HG03439 (cell line): Measurements from ENCODE around the gene CDC42EP3.

ENCODE experiments used
- ATAC-seq: cut with Tn5 transposase; IDR thresholded peaks from one replicate; pipeline ENCODE4 v1.9.1; 2021; ENCODE audit warnings: mild to moderate bottlenecking, moderate library complexity; ENCODE audit not compliant: unreplicated experiment

The CDC42EP3 gene

GRCh38 chr2:37619959-37620300, 51.5 kb downstream of the CDC42EP3 start:
- ATAC-seq: no peak

DNA sequence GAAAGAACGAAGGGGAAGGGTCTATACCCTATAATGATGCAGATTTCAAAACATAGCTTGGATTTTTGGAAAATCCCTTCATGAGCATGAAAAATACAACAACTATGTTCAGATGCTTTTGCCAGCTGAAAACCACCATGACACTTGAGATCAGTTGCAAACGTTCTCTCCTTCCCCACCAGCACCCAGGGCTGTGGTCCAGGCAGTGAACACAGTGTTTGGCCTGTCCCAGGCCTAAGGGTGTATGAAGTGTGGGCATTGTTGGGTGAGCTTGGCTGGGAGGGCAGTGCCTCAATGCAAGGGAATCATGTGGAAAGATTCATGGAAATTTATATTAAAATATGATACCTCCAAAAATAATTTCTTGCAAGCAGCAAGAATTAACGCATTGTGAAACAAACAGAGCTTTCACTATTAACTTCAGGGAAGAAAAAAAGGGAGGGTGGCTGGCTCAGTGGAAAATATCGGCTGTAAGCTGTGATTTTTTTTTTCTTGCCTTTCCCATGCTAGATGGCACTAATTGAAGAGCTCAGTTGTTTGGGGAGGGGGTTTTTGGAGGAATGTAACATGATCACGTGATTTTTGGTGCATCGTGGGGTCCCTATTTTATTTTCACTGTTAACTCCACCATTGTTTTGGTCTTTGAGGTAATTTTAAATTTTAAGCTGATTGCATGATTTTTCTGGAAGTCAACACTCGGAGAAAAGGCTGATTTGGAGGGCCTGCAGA, 52.0 kb downstream of the CDC42EP3 start:
- no peak for ATAC-seq

GRCh38 chr2:37618326-37618725, 53.1 kb downstream of the CDC42EP3 start:
- no peak for ATAC-seq

GRCh38 chr2:37617119-37617892, 54.1 kb downstream of the CDC42EP3 start:
- ATAC-seq: peak; percentile 16

GRCh38 chr2:37616677-37617005, 54.8 kb downstream of the CDC42EP3 start:
- peak; percentile 57 for ATAC-seq

DNA sequence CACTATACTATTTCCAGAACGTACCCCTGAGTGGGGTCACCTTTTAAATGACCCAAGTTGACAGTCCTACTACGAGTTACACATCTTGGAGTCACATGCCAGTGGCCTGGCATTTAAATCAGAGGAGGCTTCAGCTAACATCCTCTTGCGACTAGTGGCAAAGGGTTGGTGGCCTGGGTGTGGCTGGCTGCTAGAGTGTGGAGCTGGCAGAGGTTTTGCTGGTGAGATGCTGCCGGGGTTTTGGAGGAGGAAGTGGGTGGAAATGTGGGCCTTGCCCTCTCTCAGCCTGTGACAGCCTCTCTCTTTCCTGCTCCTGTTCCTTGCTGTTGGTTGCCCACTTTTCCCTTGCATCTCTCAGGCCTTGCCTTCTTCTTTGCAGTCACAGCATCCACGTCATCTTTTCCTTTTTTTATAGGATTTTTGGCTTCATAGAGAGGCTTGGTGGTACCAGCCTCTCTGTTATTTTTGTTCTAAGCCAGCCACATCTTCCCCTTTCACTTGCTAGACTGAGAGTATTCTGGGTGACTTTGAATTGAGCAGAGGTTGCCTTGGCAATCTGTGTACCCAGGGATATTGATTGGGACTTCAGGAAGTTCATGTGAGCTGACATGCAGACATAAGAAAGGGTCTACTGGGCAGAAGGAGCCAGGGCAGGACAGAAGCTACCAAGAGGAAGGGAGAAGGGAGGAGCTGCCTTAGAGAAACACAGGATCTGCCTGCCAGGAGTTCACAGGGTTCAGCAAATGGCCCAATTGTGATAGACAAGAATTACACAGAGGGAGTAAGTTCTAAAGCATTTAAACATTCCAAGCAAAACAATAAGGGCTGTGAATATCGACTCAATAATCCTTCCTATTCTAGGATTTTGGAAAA, 55.4 kb downstream of the CDC42EP3 start:
- ATAC-seq: no peak

DNA sequence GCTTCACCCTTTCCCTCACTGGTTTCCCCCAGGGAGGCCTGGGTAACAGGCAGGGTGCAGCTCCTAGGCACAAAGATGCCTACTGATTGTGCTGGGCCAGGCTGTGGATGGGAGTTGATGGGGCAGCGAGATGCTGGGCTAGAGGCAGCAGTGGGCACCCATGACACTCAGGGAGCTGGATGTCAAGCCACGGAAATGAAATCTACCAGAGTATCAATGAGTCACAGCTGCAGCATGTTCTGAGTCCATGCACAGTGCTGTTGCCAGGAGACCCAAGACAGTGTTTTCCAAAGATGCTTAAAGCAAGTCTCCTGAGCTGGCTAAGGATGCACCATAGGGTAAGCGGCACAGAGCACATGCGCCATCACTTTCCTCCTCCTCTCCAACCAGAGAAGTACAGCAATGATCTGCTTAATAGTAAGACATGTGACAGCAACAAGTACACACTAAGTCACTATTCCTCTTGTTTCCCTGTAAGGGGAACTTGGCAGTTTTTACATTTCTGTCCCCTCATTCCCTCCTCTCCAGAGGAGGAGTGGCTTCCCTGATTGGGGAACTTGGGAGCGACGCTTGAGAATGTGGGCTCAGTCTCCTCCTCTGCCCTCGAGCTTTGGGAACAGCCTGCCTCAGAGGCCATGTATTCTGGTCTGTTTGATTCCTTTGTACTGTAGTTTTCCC, 57.2 kb downstream of the CDC42EP3 start:
- no peak for ATAC-seq

- no peak for ATAC-seq
Observed at GRCh38 chr2:37612382-37612781, 59.1 kb downstream of the CDC42EP3 start.

- no peak for ATAC-seq
Observed at GRCh38 chr2:37610638-37611289, 60.7 kb downstream of the CDC42EP3 start.

GRCh38 chr2:37609782-37610181, 61.7 kb downstream of the CDC42EP3 start:
- ATAC-seq: no peak

DNA sequence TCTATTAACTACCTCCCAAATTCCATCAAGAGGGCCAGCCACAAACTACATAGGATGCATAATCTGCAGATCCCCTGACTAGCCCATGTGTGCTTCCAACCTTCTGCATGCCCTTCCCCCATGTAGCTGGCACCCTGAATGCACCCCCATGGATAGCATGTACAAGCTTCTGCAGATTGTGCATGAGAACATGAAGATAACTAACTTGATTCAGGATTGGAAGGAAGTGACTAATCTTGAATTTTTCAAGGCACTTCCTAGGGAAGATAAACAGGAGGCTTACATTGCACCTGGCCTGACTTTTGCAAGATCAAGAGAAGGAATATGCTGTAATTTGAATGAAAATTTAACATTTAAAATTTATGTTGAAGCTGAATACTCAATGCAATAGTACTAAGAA, 66.7 kb downstream of the CDC42EP3 start:
- ATAC-seq: no peak

- ATAC-seq: no peak
Observed at GRCh38 chr2:37602702-37603101, 68.7 kb downstream of the CDC42EP3 start.

GRCh38 chr2:37602040-37602439, 69.4 kb downstream of the CDC42EP3 start:
- no peak for ATAC-seq

DNA sequence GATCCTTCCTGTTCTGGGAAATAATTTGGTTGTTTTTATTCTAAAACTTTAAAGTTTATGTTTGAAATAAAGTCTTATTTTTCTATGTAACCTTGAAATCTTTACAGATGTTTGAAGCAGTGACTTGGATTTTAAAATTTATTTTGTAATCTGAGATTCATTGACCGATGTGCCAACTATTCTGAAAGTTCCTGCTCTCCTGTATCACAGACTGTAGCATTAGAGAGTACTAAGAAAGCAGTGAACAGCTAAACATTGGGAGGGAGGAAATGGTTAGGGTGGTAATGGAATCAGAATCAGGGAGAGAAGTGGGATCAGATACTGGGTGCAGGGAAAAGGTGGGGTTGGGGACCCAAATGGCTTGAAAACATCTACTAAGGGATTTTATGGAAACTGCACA, 69.9 kb downstream of the CDC42EP3 start:
- ATAC-seq: no peak

- ATAC-seq: no peak
Observed at GRCh38 chr2:37600735-37601134, 70.7 kb downstream of the CDC42EP3 start.

DNA sequence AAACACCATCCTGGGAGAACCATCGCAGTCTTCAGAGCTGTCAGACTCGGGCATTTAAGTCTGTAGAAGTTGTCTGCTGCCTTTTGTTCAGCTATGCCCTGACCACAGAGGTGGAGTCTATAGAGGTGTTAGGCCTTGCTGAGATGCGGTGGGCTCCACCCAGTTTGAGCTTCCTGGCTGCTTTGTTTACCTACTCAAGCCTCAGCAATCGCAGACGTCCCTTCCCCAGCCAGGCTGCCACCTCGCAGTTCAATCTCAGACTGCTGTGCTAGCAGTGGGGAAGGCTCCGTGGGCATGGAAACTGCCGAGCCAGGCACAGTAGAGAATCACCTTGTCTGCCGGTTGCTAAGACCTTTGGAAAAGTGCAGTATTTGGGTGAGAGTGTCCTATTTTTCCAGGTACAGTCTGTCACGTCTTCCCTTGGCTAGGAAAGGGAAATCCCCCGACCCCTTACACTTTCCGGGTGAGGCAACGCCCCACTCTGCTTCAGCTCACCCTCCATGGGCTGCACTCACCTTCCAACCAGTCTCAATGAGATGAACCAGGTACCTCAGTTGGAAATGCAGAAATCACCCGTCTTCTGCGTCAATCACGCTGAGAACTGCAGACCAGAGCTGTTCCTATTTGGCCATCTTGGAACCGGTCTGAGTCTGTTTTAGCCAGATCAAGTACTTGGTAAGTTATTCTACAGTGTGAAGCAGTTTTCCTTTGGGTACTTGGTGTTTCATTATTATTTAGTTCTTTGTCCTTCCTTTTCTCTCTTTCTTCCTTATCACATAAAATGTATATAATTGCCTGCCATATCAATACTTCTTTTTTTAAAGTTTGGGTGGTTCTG, 71.5 kb downstream of the CDC42EP3 start:
- no peak for ATAC-seq

- no peak for ATAC-seq
Observed at GRCh38 chr2:37593694-37594093, 77.7 kb downstream of the CDC42EP3 start.

DNA sequence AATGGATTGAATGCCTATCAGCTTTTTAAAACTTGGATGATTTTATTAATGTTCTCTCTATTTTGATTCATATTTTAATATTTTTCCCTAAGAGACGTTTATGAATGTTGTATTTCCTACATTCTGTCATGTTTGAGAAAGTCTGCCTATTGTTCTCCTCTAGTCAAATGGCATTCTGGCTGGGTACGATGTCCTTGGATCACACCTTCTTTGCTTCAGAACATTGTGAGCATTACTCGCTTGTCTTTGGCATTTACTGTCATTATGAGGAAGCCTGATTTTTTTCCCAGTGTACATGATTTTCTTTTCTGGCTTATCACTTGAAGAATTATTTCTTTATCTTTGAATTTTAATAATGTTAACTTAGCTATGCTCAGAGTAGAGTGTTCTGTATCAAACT, 78.4 kb downstream of the CDC42EP3 start:
- no peak for ATAC-seq
